SK-N-SH (cell line): ENCODE measurements around the gene SLITRK4. TPM values are rescaled to one million over a fixed set of nuclear protein-coding genes. Genes with fewer than 3 reads are reported as not detected.

Experiments used
- CTCF ChIA-PET: fragments of 300-600, 350-600 bp; formaldehyde crosslinking; extraction: SDS; loops from one replicate; lab custom pipeline; 2021; lab: Yijun Ruan, JAX
- POLR2A ChIA-PET: fragments of 350-600 bp; sonication (Branson Sonifier 250); formaldehyde crosslinking; extraction: SDS; loops from one replicate; lab custom pipeline; 2020; ENCODE audit warnings: antibody characterized with exemption, inconsistent platforms; lab: Yijun Ruan, JAX
- DNase-seq: peaks from one replicate; pipeline ENCODE4 v3.0.0; 2012
- H2AFZ ChIP-seq: fragments of 200-600 bp; sonication (generic); 2 replicates; pipeline ENCODE4 v1.8.1; 2016; ENCODE audit warnings: antibody characterized with exemption, mild to moderate bottlenecking, low read depth
- H3F3A ChIP-seq: fragments of 200-600 bp; sonication (generic); replicated peaks from 2 replicates; pipeline ENCODE3; 2016; ENCODE audit warnings: antibody characterized with exemption, mild to moderate bottlenecking; ENCODE audit not compliant: insufficient read depth
- H3K27ac ChIP-seq, 2 experiments: fragments of 200-500 bp in 1 of 2; fragments of 200-600 bp in 1 of 2; sonication (Bioruptor generic) in 1 of 2; sonication (generic), shearing (Covaris generic) in 1 of 2; 2 replicates each; pipeline versions ENCODE4 v1.5.1 to v1.6.1; 2014 to 2016; ENCODE audit warnings: low read depth in 2 of 2, inconsistent platforms in 1 of 2, low read length in 1 of 2, mild to moderate bottlenecking in 1 of 2, mixed read lengths in 1 of 2
- H3K27me3 ChIP-seq: fragments of 200-600 bp; sonication (generic), shearing (Covaris generic); 2 replicates; pipeline ENCODE4 v1.6.1; 2016; ENCODE audit warnings: mixed run types; ENCODE audit not compliant: insufficient read depth
- H3K36me3 ChIP-seq, 2 experiments: fragments of 200-500 bp in 1 of 2; fragments of 200-600 bp in 1 of 2; sonication (Bioruptor generic) in 1 of 2; sonication (generic) in 1 of 2; replicated peaks in 1 of 2; 2 replicates each; pipeline versions ENCODE3 to v1.5.1; 2014 to 2016; ENCODE audit warnings: low read length in 1 of 2, mild to moderate bottlenecking in 1 of 2; ENCODE audit not compliant: insufficient read depth in 2 of 2, control insufficient read depth in 1 of 2
- H3K4me1 ChIP-seq, 2 experiments: fragments of 200-500 bp in 1 of 2; fragments of 200-600 bp in 1 of 2; sonication (Bioruptor generic) in 1 of 2; sonication (generic), shearing (Covaris generic) in 1 of 2; 2 replicates each; pipeline versions ENCODE4 v1.5.1 to v1.6.1; 2014 to 2016; ENCODE audit warnings: low read depth in 1 of 2, low read length in 1 of 2, mixed run types in 1 of 2; ENCODE audit not compliant: insufficient read depth in 2 of 2, control insufficient read depth in 1 of 2
- H3K4me2 ChIP-seq: fragments of 200-600 bp; sonication (generic), shearing (Covaris generic); 2 replicates; pipeline ENCODE4 v1.6.1; 2017; ENCODE audit warnings: mixed run types
- H3K4me3 ChIP-seq, 2 experiments: fragments of 200-500 bp in 1 of 2; fragments of 200-600 bp in 1 of 2; sonication (Bioruptor generic) in 1 of 2; sonication (generic), shearing (Covaris generic) in 1 of 2; 2 replicates each; pipeline versions ENCODE4 v1.5.1 to v1.8.1; 2014 to 2016; ENCODE audit warnings: low read depth in 2 of 2, inconsistent platforms in 1 of 2, low read length in 1 of 2, mild to moderate bottlenecking in 1 of 2, mixed read lengths in 1 of 2, moderate library complexity in 1 of 2
- H3K79me2 ChIP-seq: fragments of 200-600 bp; sonication (generic); 2 replicates; pipeline ENCODE4 v1.8.1; 2017; ENCODE audit warnings: mild to moderate bottlenecking; ENCODE audit not compliant: insufficient read depth
- H3K9ac ChIP-seq: fragments of 200-600 bp; sonication (generic); 2 replicates; pipeline ENCODE4 v1.6.1; 2017; ENCODE audit warnings: mixed run types
- H3K9me2 ChIP-seq: fragments of 200-600 bp; sonication (generic); 2 replicates; pipeline ENCODE4 v1.6.1; 2017; ENCODE audit warnings: mixed run types
- H3K9me3 ChIP-seq: fragments of 200-600 bp; sonication (generic); 2 replicates; pipeline ENCODE4 v1.6.1; 2017; ENCODE audit warnings: mixed run types, mild to moderate bottlenecking, moderate library complexity
- H4K20me1 ChIP-seq: fragments of 200-600 bp; sonication (generic); 2 replicates; pipeline ENCODE4 v1.6.1; 2017; ENCODE audit warnings: mild to moderate bottlenecking, mixed run types; ENCODE audit not compliant: insufficient read depth
- EZH2phosphoT487 ChIP-seq: fragments of 200-600 bp; sonication (generic); IDR thresholded peaks from 2 replicates; pipeline ENCODE4 v1.6.1; 2017; ENCODE audit warnings: low read depth, mixed run types, mild to moderate bottlenecking, antibody characterized with exemption, moderate library complexity, borderline replicate concordance
- FOSL2 ChIP-seq: IDR thresholded peaks from 2 replicates; pipeline ENCODE4 v1.4.0; 2012; ENCODE audit warnings: low read depth, mild to moderate bottlenecking, moderate library complexity, borderline replicate concordance
- FOXJ3 ChIP-seq: sonication (generic); formaldehyde crosslinking; IDR thresholded peaks from 2 replicates; pipeline ENCODE4 v1.5.1; 2020; ENCODE audit warnings: mild to moderate bottlenecking, missing genetic modification reagents
- GATA2 ChIP-seq: sonication (generic); formaldehyde crosslinking; IDR thresholded peaks from 2 replicates; pipeline ENCODE4 v1.5.0; 2020; ENCODE audit warnings: mild to moderate bottlenecking, missing genetic modification reagents
- MEF2A ChIP-seq: IDR thresholded peaks from 2 replicates; pipeline ENCODE4 v1.4.0; 2012; ENCODE audit warnings: low read depth, borderline replicate concordance
- NFIC ChIP-seq: IDR thresholded peaks from 2 replicates; pipeline ENCODE4 v1.4.0; 2012; ENCODE audit warnings: borderline replicate concordance
- NRF1 ChIP-seq: IDR thresholded peaks from 2 replicates; pipeline ENCODE4 v1.6.1; 2012; ENCODE audit warnings: low read depth, mild to moderate bottlenecking, low read length
- TAF1 ChIP-seq: IDR thresholded peaks from 2 replicates; pipeline ENCODE4 v1.6.1; 2012; ENCODE audit warnings: low read depth, mild to moderate bottlenecking, low read length, moderate library complexity, borderline replicate concordance
- TEAD4 ChIP-seq: IDR thresholded peaks from 2 replicates; pipeline ENCODE4 v1.4.0; 2012; ENCODE audit warnings: mild to moderate bottlenecking, borderline replicate concordance; ENCODE audit not compliant: insufficient read depth
- YY1 ChIP-seq: IDR thresholded peaks from 2 replicates; pipeline ENCODE4 v1.4.0; 2012; ENCODE audit warnings: low read depth, mild to moderate bottlenecking
- WGBS: methylation state at CpG from one replicate; pipeline ENCODE4 v1.1.6; 2017; ENCODE audit warnings: low lambda C conversion rate; 5-methylcytosine and 5-hydroxymethylcytosine counted together
- polyA plus RNA-seq, 3 experiments: library from polyadenylated mRNA; depleted of rRNA; stranded (reverse); fragments of >200 nt; gene quantifications; 2 replicates each; pipeline ENCODE4 v1.2.3, GENCODE V29; 2012
- TF ChIP-seq, protein P1 (sequence below): IDR thresholded peaks from 2 replicates; pipeline ENCODE4; 2012
- TF ChIP-seq, protein P2 (sequence below): IDR thresholded peaks from 2 replicates; pipeline ENCODE4 v1.4.0; 2012; ENCODE audit warnings: low read depth, borderline replicate concordance
- TF ChIP-seq, protein P3 (sequence below): fragments of 150-350 bp; IDR thresholded peaks from 2 replicates; pipeline ENCODE4 v1.6.1; 2017; ENCODE audit warnings: antibody characterized with exemption, low read length, low read depth, borderline replicate concordance
- TF ChIP-seq, protein P4 (sequence below): fragments of 200-600 bp; sonication (generic); IDR thresholded peaks from 2 replicates; pipeline ENCODE4 v1.6.1; 2017; ENCODE audit warnings: antibody characterized with exemption, mild to moderate bottlenecking, moderate library complexity

SLITRK4 gene
- polyA plus RNA-seq, 1 of the 3 experiments (the other 2 are of a cell fraction): not detected

DNA sequence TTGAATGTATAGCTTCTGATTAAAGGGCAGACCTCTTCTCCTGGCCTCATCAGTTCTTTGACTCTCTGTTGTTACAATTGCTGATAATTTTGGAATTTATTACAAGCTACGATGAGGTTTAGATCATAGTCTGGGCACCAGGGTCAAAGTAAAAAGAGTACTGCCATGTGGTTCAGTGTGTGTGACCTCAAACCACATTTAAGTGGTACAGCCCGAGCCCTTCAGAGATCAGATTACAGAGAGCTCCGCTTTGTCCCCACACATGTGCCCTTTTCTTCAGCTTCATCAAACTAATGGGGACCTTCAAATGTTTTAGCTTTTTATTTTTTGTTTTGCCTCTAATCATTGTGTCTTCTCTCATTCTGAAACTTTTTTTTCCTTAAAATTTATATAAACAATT, 47.6 kb upstream of the SLITRK4 start (continued):
- TF ChIP-seq, protein P1, sequence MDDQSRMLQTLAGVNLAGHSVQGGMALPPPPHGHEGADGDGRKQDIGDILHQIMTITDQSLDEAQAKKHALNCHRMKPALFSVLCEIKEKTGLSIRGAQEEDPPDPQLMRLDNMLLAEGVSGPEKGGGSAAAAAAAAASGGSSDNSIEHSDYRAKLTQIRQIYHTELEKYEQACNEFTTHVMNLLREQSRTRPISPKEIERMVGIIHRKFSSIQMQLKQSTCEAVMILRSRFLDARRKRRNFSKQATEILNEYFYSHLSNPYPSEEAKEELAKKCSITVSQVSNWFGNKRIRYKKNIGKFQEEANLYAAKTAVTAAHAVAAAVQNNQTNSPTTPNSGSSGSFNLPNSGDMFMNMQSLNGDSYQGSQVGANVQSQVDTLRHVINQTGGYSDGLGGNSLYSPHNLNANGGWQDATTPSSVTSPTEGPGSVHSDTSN: no peak

DNA sequence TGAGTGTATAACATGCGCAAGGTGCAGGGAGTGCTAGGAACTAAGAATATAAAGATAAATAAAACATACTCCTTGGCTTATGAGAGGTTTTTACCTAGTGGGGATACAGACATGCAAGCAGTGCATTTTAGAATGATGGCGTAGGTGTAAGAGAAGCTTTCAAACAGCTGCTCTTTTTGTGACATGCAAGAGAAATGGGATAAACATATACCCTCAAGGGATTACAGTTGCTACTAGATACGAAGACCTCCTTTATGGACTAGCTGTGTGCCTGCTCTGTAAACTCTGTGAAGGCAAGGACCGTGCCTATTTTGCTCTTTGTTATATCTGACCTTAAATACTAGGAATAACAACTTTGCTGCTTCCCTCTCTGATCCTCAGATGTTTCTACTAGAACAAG, 39.0 kb upstream of the SLITRK4 start:
- no peaks in the 10 kb centered on the region for H4K20me1 ChIP-seq
- no peaks in the 10 kb centered on the region for H3K9me2 ChIP-seq
- H3K9me3 ChIP-seq: no peaks in the 10 kb centered on the region
- CTCF ChIA-PET: interaction anchor here (1.1 kb wide), 1 partner anchor 10 kb away, joined by 3 read pairs; no protein-coding TSS in a partner anchor
- H3K27ac ChIP-seq: no peak overlapping the region
- no peaks in the 10 kb centered on the region for H3K27me3 ChIP-seq
- H3K4me3 ChIP-seq: no peak overlapping the region
- H3F3A ChIP-seq: no peaks in the 10 kb centered on the region
- 2% methylated on average over 4 of the region's 4 CpGs for WGBS
- H2AFZ ChIP-seq: no peak overlapping the region
- H3K4me1 ChIP-seq: no peaks in the 10 kb centered on the region
- POLR2A ChIA-PET: no interaction called here
- no peaks in the 10 kb centered on the region for H3K36me3 ChIP-seq
- no peaks in the 10 kb centered on the region for H3K79me2 ChIP-seq
- H3K9ac ChIP-seq: no peak overlapping the region
- TF ChIP-seq, protein P2, sequence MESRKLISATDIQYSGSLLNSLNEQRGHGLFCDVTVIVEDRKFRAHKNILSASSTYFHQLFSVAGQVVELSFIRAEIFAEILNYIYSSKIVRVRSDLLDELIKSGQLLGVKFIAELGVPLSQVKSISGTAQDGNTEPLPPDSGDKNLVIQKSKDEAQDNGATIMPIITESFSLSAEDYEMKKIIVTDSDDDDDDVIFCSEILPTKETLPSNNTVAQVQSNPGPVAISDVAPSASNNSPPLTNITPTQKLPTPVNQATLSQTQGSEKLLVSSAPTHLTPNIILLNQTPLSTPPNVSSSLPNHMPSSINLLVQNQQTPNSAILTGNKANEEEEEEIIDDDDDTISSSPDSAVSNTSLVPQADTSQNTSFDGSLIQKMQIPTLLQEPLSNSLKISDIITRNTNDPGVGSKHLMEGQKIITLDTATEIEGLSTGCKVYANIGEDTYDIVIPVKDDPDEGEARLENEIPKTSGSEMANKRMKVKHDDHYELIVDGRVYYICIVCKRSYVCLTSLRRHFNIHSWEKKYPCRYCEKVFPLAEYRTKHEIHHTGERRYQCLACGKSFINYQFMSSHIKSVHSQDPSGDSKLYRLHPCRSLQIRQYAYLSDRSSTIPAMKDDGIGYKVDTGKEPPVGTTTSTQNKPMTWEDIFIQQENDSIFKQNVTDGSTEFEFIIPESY: no peak
- TF ChIP-seq TEAD4: no peak
- TF ChIP-seq MEF2A: no peak
- no peak for TF ChIP-seq NFIC
- TF ChIP-seq TAF1: no peak
- TF ChIP-seq GATA2: no peak
- no peak for TF ChIP-seq NRF1
- TF ChIP-seq FOSL2: no peak
- TF ChIP-seq, protein P3, sequence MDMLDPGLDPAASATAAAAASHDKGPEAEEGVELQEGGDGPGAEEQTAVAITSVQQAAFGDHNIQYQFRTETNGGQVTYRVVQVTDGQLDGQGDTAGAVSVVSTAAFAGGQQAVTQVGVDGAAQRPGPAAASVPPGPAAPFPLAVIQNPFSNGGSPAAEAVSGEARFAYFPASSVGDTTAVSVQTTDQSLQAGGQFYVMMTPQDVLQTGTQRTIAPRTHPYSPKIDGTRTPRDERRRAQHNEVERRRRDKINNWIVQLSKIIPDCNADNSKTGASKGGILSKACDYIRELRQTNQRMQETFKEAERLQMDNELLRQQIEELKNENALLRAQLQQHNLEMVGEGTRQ: no peak
- TF ChIP-seq FOXJ3: no peak
- TF ChIP-seq YY1: no peak
- no peak for DNase-seq
- no peak overlapping the region for H3K4me2 ChIP-seq

DNA sequence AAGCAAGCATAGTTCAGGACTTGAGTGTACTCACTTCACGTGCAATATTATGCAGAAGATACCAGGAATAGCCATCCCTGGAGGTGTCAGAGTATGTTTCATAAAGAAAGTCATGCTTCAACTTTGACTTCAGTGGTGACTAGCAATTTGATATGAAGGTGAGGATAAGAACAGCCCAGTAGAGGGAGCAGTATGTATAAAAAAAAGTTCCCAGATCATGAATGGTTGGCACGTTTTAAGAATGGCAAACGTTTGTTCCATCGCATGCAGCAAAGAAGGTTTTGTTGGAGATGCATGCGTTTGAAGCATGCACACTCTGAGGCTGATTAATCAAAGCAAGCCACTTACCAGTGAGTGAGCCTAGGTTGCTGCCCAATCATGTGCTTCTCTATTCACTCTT, 33.5 kb upstream of the SLITRK4 start:
- no peak overlapping the region for H3K27ac ChIP-seq
- ChIA-PET CTCF (no interaction called here), POLR2A (no interaction called here)
- H3K9me3 ChIP-seq: no peaks in the 10 kb centered on the region
- no peak overlapping the region for H3K9ac ChIP-seq
- 0% methylated on average over 5 of the region's 5 CpGs for WGBS
- H4K20me1 ChIP-seq: no peaks in the 10 kb centered on the region
- no peak overlapping the region for H2AFZ ChIP-seq
- H3K4me2 ChIP-seq: no peak overlapping the region
- H3K9me2 ChIP-seq: no peaks in the 10 kb centered on the region
- H3K36me3 ChIP-seq: no peaks in the 10 kb centered on the region
- H3K4me3 ChIP-seq: no peak overlapping the region
- H3K27me3 ChIP-seq: no peaks in the 10 kb centered on the region
- no peak for TF ChIP-seq EZH2phosphoT487
- TF ChIP-seq, protein P4, sequence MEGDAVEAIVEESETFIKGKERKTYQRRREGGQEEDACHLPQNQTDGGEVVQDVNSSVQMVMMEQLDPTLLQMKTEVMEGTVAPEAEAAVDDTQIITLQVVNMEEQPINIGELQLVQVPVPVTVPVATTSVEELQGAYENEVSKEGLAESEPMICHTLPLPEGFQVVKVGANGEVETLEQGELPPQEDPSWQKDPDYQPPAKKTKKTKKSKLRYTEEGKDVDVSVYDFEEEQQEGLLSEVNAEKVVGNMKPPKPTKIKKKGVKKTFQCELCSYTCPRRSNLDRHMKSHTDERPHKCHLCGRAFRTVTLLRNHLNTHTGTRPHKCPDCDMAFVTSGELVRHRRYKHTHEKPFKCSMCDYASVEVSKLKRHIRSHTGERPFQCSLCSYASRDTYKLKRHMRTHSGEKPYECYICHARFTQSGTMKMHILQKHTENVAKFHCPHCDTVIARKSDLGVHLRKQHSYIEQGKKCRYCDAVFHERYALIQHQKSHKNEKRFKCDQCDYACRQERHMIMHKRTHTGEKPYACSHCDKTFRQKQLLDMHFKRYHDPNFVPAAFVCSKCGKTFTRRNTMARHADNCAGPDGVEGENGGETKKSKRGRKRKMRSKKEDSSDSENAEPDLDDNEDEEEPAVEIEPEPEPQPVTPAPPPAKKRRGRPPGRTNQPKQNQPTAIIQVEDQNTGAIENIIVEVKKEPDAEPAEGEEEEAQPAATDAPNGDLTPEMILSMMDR: peak; percentile 54
- no peak for DNase-seq
- no peaks in the 10 kb centered on the region for H3K79me2 ChIP-seq
- H3K4me1 ChIP-seq: no peaks in the 10 kb centered on the region
- no peaks in the 10 kb centered on the region for H3F3A ChIP-seq
